ENCODE measurements around the gene RSPH1. TPM values are rescaled to one million over a fixed set of nuclear protein-coding genes. Genes with fewer than 3 reads are reported as not detected.

The RSPH1 gene
- total RNA-seq, 6 experiments from 2014 or later, result not detected

- TF ChIP-seq, protein P1, sequence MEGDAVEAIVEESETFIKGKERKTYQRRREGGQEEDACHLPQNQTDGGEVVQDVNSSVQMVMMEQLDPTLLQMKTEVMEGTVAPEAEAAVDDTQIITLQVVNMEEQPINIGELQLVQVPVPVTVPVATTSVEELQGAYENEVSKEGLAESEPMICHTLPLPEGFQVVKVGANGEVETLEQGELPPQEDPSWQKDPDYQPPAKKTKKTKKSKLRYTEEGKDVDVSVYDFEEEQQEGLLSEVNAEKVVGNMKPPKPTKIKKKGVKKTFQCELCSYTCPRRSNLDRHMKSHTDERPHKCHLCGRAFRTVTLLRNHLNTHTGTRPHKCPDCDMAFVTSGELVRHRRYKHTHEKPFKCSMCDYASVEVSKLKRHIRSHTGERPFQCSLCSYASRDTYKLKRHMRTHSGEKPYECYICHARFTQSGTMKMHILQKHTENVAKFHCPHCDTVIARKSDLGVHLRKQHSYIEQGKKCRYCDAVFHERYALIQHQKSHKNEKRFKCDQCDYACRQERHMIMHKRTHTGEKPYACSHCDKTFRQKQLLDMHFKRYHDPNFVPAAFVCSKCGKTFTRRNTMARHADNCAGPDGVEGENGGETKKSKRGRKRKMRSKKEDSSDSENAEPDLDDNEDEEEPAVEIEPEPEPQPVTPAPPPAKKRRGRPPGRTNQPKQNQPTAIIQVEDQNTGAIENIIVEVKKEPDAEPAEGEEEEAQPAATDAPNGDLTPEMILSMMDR (IDR thresholded peaks at IDR 0.05), result no peak
- Mint-ChIP-seq H3K4me1 (ENCODE audit: low read depth) (no peaks in the 10 kb centered on the region), H3K36me3 (ENCODE audit: low read depth) (peaks cover 4% of the 10 kb centered on the region), H3K4me3 (no peak overlapping the region), H3K27ac (no peak overlapping the region), H3K27me3 (ENCODE audit: insufficient read depth) (no peaks in the 10 kb centered on the region), H3K9me3 (peaks cover 83% of the 10 kb centered on the region)
- DNase-seq, result no peak
Observed at GRCh38 chr21:42430521-42430920, 65.5 kb downstream of the RSPH1 start.

- TF ChIP-seq, protein P1 (IDR thresholded peaks at IDR 0.05), result no peak
- Mint-ChIP-seq H3K9me3 (peaks cover 80% of the 10 kb centered on the region), H3K4me3 (no peak overlapping the region), H3K27ac (no peak overlapping the region), H3K27me3 (ENCODE audit: insufficient read depth) (no peaks in the 10 kb centered on the region), H3K36me3 (ENCODE audit: low read depth) (peaks cover 11% of the 10 kb centered on the region), H3K4me1 (ENCODE audit: low read depth) (no peaks in the 10 kb centered on the region)
- no peak for DNase-seq
Observed at GRCh38 chr21:42429856-42430255, 66.2 kb downstream of the RSPH1 start.

- Mint-ChIP-seq H3K27me3 (ENCODE audit: insufficient read depth) (no peaks in the 10 kb centered on the region; the same call in 1 of the 2 replicates), H3K27ac (no peak overlapping the region), H3K36me3 (ENCODE audit: low read depth) (peaks cover 11% of the 10 kb centered on the region), H3K4me1 (ENCODE audit: low read depth) (no peaks in the 10 kb centered on the region), H3K9me3 (peaks cover 79% of the 10 kb centered on the region), H3K4me3 (no peak overlapping the region)
- no peak for DNase-seq
- TF ChIP-seq, protein P1 (IDR thresholded peaks at IDR 0.05), result no peak
Observed at GRCh38 chr21:42429021-42429420, 67.0 kb downstream of the RSPH1 start.

- Mint-ChIP-seq H3K9me3 (peaks cover 76% of the 10 kb centered on the region), H3K4me1 (ENCODE audit: low read depth) (no peaks in the 10 kb centered on the region), H3K27me3 (ENCODE audit: insufficient read depth) (no peaks in the 10 kb centered on the region; the same call in 1 of the 2 replicates), H3K27ac (no peak overlapping the region), H3K4me3 (no peak overlapping the region), H3K36me3 (ENCODE audit: low read depth) (peaks cover 11% of the 10 kb centered on the region)
- TF ChIP-seq, protein P1 (IDR thresholded peaks at IDR 0.05), result no peak
- DNase-seq, result no peak
Observed at GRCh38 chr21:42427809-42428419, 68.1 kb downstream of the RSPH1 start.

DNA sequence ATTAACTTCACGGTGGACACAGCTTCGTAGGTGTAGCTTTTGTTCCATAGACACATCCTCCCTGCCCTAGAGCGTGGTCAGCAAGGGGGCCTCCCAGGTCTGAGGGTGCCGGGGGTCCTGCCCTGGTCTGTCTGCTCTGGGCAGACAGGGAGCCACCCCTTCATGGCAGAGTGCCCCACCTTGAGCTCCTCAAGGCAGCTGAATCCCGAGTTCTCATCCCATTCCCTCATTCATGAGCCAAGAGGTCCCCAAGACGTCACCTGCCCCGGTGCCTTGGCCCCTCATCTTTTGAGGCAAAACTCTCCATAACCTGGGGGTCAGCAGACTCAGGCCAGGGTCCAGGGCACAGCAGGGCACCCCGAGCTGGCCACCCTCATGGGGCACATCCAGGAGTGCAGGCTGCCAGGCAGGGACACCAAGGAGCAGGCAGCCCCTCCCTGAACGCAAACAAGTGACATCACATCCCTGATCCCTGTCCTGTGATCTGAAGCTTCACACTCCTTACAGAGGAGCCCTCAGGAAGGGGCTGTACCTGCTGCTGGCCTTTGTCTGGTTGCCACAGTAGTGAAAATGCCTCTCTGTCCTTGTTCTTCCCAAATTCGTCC, 69.0 kb downstream of the RSPH1 start:
- Mint-ChIP-seq H3K4me1 (ENCODE audit: low read depth) (no peaks in the 10 kb centered on the region), H3K36me3 (ENCODE audit: low read depth) (peaks cover 11% of the 10 kb centered on the region), H3K27me3 (ENCODE audit: insufficient read depth) (no peaks in the 10 kb centered on the region; the same call in 1 of the 2 replicates), H3K4me3 (no peak overlapping the region), H3K27ac (no peak overlapping the region), H3K9me3 (peaks cover 72% of the 10 kb centered on the region)
- DNase-seq, result no peak
- TF ChIP-seq, protein P1 (IDR thresholded peaks at IDR 0.05), result no peak
